H1 (cell line): ENCODE results near the gene AKT1S1. TPM values are rescaled to one million over a fixed set of nuclear protein-coding genes. Genes with fewer than 3 reads are reported as not detected.
A peak's percentile ranks its signal among the peaks of the same experiment; 100 is the strongest.

Experiments
- CTCF ChIA-PET: fragments of 300-600 bp; sonication (Branson Sonifier 250); formaldehyde crosslinking; loops from one replicate; lab custom pipeline; 2021; ENCODE audit not compliant: partially characterized antibody; lab: Charles Lee
- POLR2A ChIA-PET: fragments of 300-600 bp; sonication (Branson Sonifier 250); formaldehyde crosslinking; loops from one replicate; lab custom pipeline; 2021; ENCODE audit warnings: inconsistent platforms; ENCODE audit not compliant: partially characterized antibody; lab: Charles Lee
- DNase-seq, 2 experiments: peaks; one replicate each; pipeline versions ENCODE4 v3.0.0 to v3.0.0-alpha.2; 2010 to 2022; ENCODE audit warnings: low spot score in 2 of 2, low read depth in 1 of 2, mixed read lengths in 1 of 2
- FAIRE-seq: peaks from 2 replicates; lab custom pipeline; 2011; peaks lifted over from hg19 to GRCh38; lab: Jason Lieb, UNC
- H2AFZ ChIP-seq: 2 replicates; pipeline ENCODE4 v1.8.1; 2012; ENCODE audit warnings: low read length, inconsistent platforms
- H2AK5ac ChIP-seq: 2 replicates; pipeline ENCODE4 v1.6.1; 2013; ENCODE audit warnings: low read depth, low read length
- H2BK120ac ChIP-seq: replicated peaks from 2 replicates; pipeline ENCODE3; 2013; ENCODE audit warnings: low read depth, low read length, inconsistent platforms
- H2BK12ac ChIP-seq: 2 replicates; pipeline ENCODE4 v1.6.1; 2013; ENCODE audit warnings: low read depth, low read length
- H2BK15ac ChIP-seq: 2 replicates; pipeline ENCODE4 v1.6.1; 2013; ENCODE audit warnings: low read length
- H2BK20ac ChIP-seq: 2 replicates; pipeline ENCODE4 v1.6.1; 2013; ENCODE audit warnings: low read length
- H2BK5ac ChIP-seq: 2 replicates; pipeline ENCODE4 v1.6.1; 2013; ENCODE audit warnings: low read depth, low read length
- H3K14ac ChIP-seq: 2 replicates; pipeline ENCODE4 v1.6.1; 2013; ENCODE audit warnings: inconsistent platforms; ENCODE audit not compliant: insufficient read length
- H3K18ac ChIP-seq: 2 replicates; pipeline ENCODE4 v1.6.1; 2013; ENCODE audit warnings: low read length; ENCODE audit errors: extremely low read depth
- H3K23ac ChIP-seq: 2 replicates; pipeline ENCODE4 v1.6.1; 2013; ENCODE audit warnings: inconsistent platforms; ENCODE audit not compliant: insufficient read length
- H3K23me2 ChIP-seq: 2 replicates; pipeline ENCODE4 v1.6.1; 2013; ENCODE audit warnings: low read depth, low read length
- H3K27ac ChIP-seq: 2 replicates; pipeline ENCODE4 v1.6.1; 2011; ENCODE audit warnings: low read depth, low read length, inconsistent platforms
- H3K27me3 ChIP-seq, 4 experiments: replicated peaks in 1 of 4; 1 replicate in 1 of 4; 2 replicates in 3 of 4; pipeline versions ENCODE4 v1.6.1 to v1.8.1; 2011 to 2013; ENCODE audit warnings: low read length in 3 of 4, mild to moderate bottlenecking in 3 of 4, inconsistent platforms in 2 of 4, mixed read lengths in 2 of 4, moderate library complexity in 1 of 4; ENCODE audit not compliant: control insufficient read depth in 3 of 4, insufficient read depth in 3 of 4; ENCODE audit errors: extremely low read depth in 1 of 4
- H3K36me3 ChIP-seq, 4 experiments: 2 replicates each; pipeline versions ENCODE4 v1.6.1 to v1.8.1; 2011 to 2013; ENCODE audit warnings: mild to moderate bottlenecking in 4 of 4, low read length in 3 of 4, moderate library complexity in 2 of 4, control low read depth in 1 of 4, inconsistent platforms in 1 of 4; ENCODE audit not compliant: insufficient read depth in 4 of 4, control insufficient read depth in 2 of 4
- H3K4ac ChIP-seq: replicated peaks from 2 replicates; pipeline ENCODE3; 2013; ENCODE audit warnings: low read length, low read depth, mixed read lengths, inconsistent platforms; ENCODE audit not compliant: insufficient read length
- H3K4me1 ChIP-seq, 4 experiments: replicated peaks in 1 of 4; 1 replicate in 1 of 4; 2 replicates in 3 of 4; pipeline versions ENCODE4 v1.6.1 to v1.8.1; 2011 to 2013; ENCODE audit warnings: low read length in 3 of 4, inconsistent platforms in 2 of 4, mixed read lengths in 1 of 4; ENCODE audit not compliant: insufficient read depth in 4 of 4, control insufficient read depth in 3 of 4
- H3K4me2 ChIP-seq, 2 experiments: 2 replicates each; pipeline versions ENCODE4 v1.6.1 to v1.8.1; 2011 to 2013; ENCODE audit warnings: low read depth in 2 of 2, low read length in 2 of 2, control low read depth in 1 of 2, inconsistent platforms in 1 of 2, mild to moderate bottlenecking in 1 of 2; ENCODE audit not compliant: insufficient read depth in 1 of 2
- H3K4me3 ChIP-seq, 4 experiments: fragments of 200-600, 300-600 bp in 1 of 4; sonication (generic), shearing (Covaris generic), sonication (Bioruptor Twin) in 1 of 4; 2 replicates each; pipeline versions ENCODE4 v1.5.1 to v1.8.1; 2011 to 2016; ENCODE audit warnings: low read length in 4 of 4, low read depth in 3 of 4, control low read depth in 2 of 4, inconsistent platforms in 2 of 4, mild to moderate bottlenecking in 2 of 4, mixed read lengths in 1 of 4, moderate library complexity in 1 of 4; ENCODE audit not compliant: insufficient read depth in 2 of 4; ENCODE audit errors: extremely low read depth in 1 of 4
- H3K56ac ChIP-seq: replicated peaks from 2 replicates; pipeline ENCODE3; 2013; ENCODE audit warnings: low read depth, mild to moderate bottlenecking, mixed read lengths, low read length, inconsistent platforms; ENCODE audit not compliant: insufficient read length
- H3K79me1 ChIP-seq: 2 replicates; pipeline ENCODE4 v1.6.1; 2013; ENCODE audit warnings: low read depth, low read length, control low read depth
- H3K79me2 ChIP-seq, 2 experiments: 2 replicates each; pipeline versions ENCODE4 v1.6.1 to v1.8.1; 2012 to 2013; ENCODE audit warnings: low read length in 2 of 2, mild to moderate bottlenecking in 2 of 2, inconsistent platforms in 1 of 2; ENCODE audit not compliant: insufficient read depth in 2 of 2, control insufficient read depth in 1 of 2
- H3K9ac ChIP-seq, 4 experiments: replicated peaks in 1 of 4; 1 replicate in 1 of 4; 2 replicates in 3 of 4; pipeline versions ENCODE4 v1.6.1 to v1.8.1; 2011 to 2013; ENCODE audit warnings: low read depth in 3 of 4, low read length in 3 of 4, control low read depth in 2 of 4, mild to moderate bottlenecking in 2 of 4, moderate library complexity in 2 of 4, inconsistent platforms in 1 of 4; ENCODE audit errors: extremely low read depth in 1 of 4
- H3K9me3 ChIP-seq, 2 experiments: 2 replicates each; pipeline versions ENCODE4 v1.6.1 to v1.8.1; 2012 to 2013; ENCODE audit warnings: mild to moderate bottlenecking in 2 of 2, moderate library complexity in 2 of 2, control low read depth in 1 of 2, inconsistent platforms in 1 of 2, low read depth in 1 of 2, low read length in 1 of 2, mixed read lengths in 1 of 2; ENCODE audit not compliant: insufficient read depth in 2 of 2
- H4K20me1 ChIP-seq, 2 experiments: replicated peaks in 1 of 2; 2 replicates each; pipeline versions ENCODE3 to v1.8.1; 2011 to 2013; ENCODE audit warnings: inconsistent platforms in 2 of 2, low read length in 2 of 2, mild to moderate bottlenecking in 1 of 2; ENCODE audit not compliant: insufficient read depth in 2 of 2, control insufficient read depth in 1 of 2
- H4K5ac ChIP-seq: 2 replicates; pipeline ENCODE4 v1.6.1; 2013; ENCODE audit warnings: low read length, low read depth, mixed read lengths, inconsistent platforms; ENCODE audit not compliant: insufficient read length
- H4K8ac ChIP-seq: 2 replicates; pipeline ENCODE4 v1.8.0; 2013; ENCODE audit warnings: mild to moderate bottlenecking, moderate library complexity, low read length, inconsistent platforms; ENCODE audit not compliant: insufficient read depth; ENCODE audit errors: extremely low read depth
- H4K91ac ChIP-seq: replicated peaks from 2 replicates; pipeline ENCODE3; 2013; ENCODE audit warnings: low read length, mixed read lengths, inconsistent platforms; ENCODE audit not compliant: insufficient read length
- ASH2L ChIP-seq: fragments of 200-600, 300-600 bp; sonication (generic); IDR thresholded peaks from one replicate; pipeline ENCODE4 v1.7.1; 2017; ENCODE audit warnings: low read length
- NANOG ChIP-seq: IDR thresholded peaks from 2 replicates; pipeline ENCODE4 v1.6.1; 2011; ENCODE audit warnings: low read length, low read depth, mild to moderate bottlenecking, inconsistent platforms; ENCODE audit not compliant: insufficient read depth, poor library complexity, severe bottlenecking
- RAD21 ChIP-seq, 2 experiments: IDR thresholded peaks in 1 of 2; conservative IDR thresholded peaks in 1 of 2; 2 replicates each; pipeline ENCODE4 v1.6.1; 2011; ENCODE audit warnings: low read depth in 2 of 2, low read length in 2 of 2, improper control_type of control experiment in 1 of 2, inconsistent platforms in 1 of 2, mild to moderate bottlenecking in 1 of 2, moderate library complexity in 1 of 2
- WGBS, 2 experiments: shearing (Covaris generic) in 1 of 2; methylation state at CpG; one replicate each; pipeline versions ENCODE4 v1.1.6 to v1.1.7; 2013 to 2015; ENCODE audit warnings: low lambda C conversion rate in 2 of 2, mixed read lengths in 2 of 2, inconsistent platforms in 1 of 2, low coverage in 1 of 2, missing lambda C conversion rate in 1 of 2; ENCODE audit not compliant: insufficient replicate concordance in 2 of 2, insufficient coverage in 1 of 2, insufficient read length in 1 of 2; ENCODE audit errors: extremely low coverage in 1 of 2, missing lambda C conversion rate in 1 of 2; 5-methylcytosine and 5-hydroxymethylcytosine counted together
- polyA plus RNA-seq, 7 experiments: library from polyadenylated mRNA; depleted of rRNA in 3 of 7; stranded (reverse) in 5 of 7; unstranded in 2 of 7; fragments of >200 nt in 5 of 7; fragments of 200-250 nt in 2 of 7; gene quantifications; 1 replicate in 5 of 7; 2 replicates in 1 of 7; 4 replicates in 1 of 7; pipeline versions ENCODE4 v1.2.1 to v1.2.3, GENCODE V29; 2011 to 2013; ENCODE audit warnings: missing spikeins in 2 of 7, mixed read lengths in 2 of 7
- total RNA-seq: library from RNA; stranded (reverse); fragmentation: NEBNext Ultra II Directional; extraction: Animal tissue kit (Norgen Biotek cat#: 25700); gene quantifications from 2 replicates; pipeline ENCODE4 v1.2.1, GENCODE V29; 2021
- TF ChIP-seq, protein P1 (sequence below): IDR thresholded peaks from 2 replicates; pipeline ENCODE4 v1.6.1; 2011; ENCODE audit warnings: low read depth, mild to moderate bottlenecking, low read length; ENCODE audit not compliant: insufficient read depth

AKT1S1 gene
- total and polyA plus RNA-seq, 2 of the 8 experiments (the other 6 are each of a cell fraction or from before 2014, with no cell fraction given): 40.7 to 45.9 TPM

DNA sequence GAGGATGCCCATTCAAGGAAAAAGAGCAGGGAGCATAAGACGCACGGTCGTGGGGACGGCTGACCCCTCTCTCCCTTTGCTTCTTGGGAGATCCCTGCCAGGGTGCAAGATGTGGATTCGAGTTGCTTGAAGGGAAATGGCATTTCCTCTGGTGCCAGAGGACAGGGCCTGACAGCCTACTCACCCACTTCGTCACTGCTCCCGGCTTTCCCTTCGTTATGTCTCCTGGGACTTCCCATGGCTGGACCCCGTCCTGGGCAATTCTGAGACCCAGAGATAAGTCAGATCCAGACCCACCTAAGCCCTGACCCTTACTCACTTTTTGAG lies 1.6 kb upstream of the AKT1S1 start:
- Histone ChIP-seq H3K56ac (no peak overlapping the region), H2BK5ac (peak overlapping the region; percentile 79; the same call in 1 of the 2 replicates), H3K4me2 (peak overlapping the region; percentile 90 to 92), H3K9me3 (no peaks in the 10 kb centered on the region), H4K8ac (no peak overlapping the region), H4K20me1 (peaks cover 10 to 16% of the 10 kb centered on the region in 2 experiments), H3K23ac (no peak overlapping the region), H3K9ac (peak overlapping the region in 3 of 4 experiments; percentile 66 to 98 (median 97); a peak in 6 of 7 replicates), H3K18ac (0 out of 2 replicates have a peak overlapping the region, but pooled peaks have one; percentile 28), H2BK120ac (no peak overlapping the region), H3K4ac (no peak overlapping the region), H2BK20ac (no peak overlapping the region), H2AFZ (no peak overlapping the region), H4K91ac (no peak overlapping the region), H3K23me2 (peaks cover 16% of the 10 kb centered on the region), H3K27me3 (no peaks in the 10 kb centered on the region), H2BK12ac (no peak overlapping the region; the same call in 1 of the 2 replicates), H2AK5ac (peak overlapping the region; percentile 75; the same call in 1 of the 2 replicates), H4K5ac (no peak overlapping the region), H3K36me3 (peaks cover 19 to 44% (median 37%) of the 10 kb centered on the region in 4 experiments), H3K4me1 (peaks cover 0 to 13% (median 7%) of the 10 kb centered on the region in 4 experiments; a peak in 6 of 7 replicates), H3K79me2 (peaks cover 0 to 30% of the 10 kb centered on the region in 2 experiments; a peak in 2 of 4 replicates), H3K4me3 (peak overlapping the region; percentile 70 to 95 (median 91); a peak in 7 of 8 replicates), H3K27ac (peak overlapping the region; percentile 87), H3K79me1 (peaks cover 16% of the 10 kb centered on the region), H3K14ac (no peak overlapping the region), H2BK15ac (no peak overlapping the region)
- FAIRE-seq: no peak
- POLR2A ChIA-PET: interaction anchor here (1.2 to 6.2 kb wide), 5 partner anchors 10 to 51 kb away, joined by 3 to 76 read pairs (median 39); partner anchors contain the start of genes ATF5, NUP62 and PNKP
- CTCF ChIA-PET: interaction anchor here (0.7 to 1.5 kb wide), 2 partner anchors 75 to 189 kb away, joined by 3 read pairs; partner anchors contain the start of gene ADM5
- TF ChIP-seq NANOG: no peak
- TF ChIP-seq, protein P1, sequence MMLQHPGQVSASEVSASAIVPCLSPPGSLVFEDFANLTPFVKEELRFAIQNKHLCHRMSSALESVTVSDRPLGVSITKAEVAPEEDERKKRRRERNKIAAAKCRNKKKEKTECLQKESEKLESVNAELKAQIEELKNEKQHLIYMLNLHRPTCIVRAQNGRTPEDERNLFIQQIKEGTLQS: no peak
- TF ChIP-seq ASH2L: no peak
- no peak for TF ChIP-seq RAD21 (IDR thresholded peaks at IDR 0.05 in 1 of 2, conservative IDR thresholded peaks at IDR 0.05 in 1 of 2; ENCODE audit: low read depth in 2 of 2, low read length in 2 of 2)
- WGBS, 2 experiments: 81% methylated on average over 9 of the region's 9 CpGs; no CpG with 5 or more reads in 1 of the 2 experiments
- DNase-seq: no peak
